Cardiac muscle cell (in vitro differentiated cells and primary cell): ENCODE data around the gene SLC35B1. TPM values are rescaled to one million over a fixed set of nuclear protein-coding genes. Genes with fewer than 3 reads are reported as not detected.

Experiments used
- DNase-seq, 2 donors: peaks; one replicate each; pipeline versions ENCODE4 v3.0.0 to v3.0.0-alpha.2; 2010 to 2017; ENCODE audit warnings: low read depth in 1 of 2, low spot score in 1 of 2
- H3K27ac ChIP-seq: fragments of 200-600 bp; sonication (generic); 2 replicates; pipeline ENCODE4 v1.5.1; 2016
- H3K27me3 ChIP-seq: fragments of 200-600 bp; sonication (generic); 2 replicates; pipeline ENCODE4 v1.6.0; 2016; ENCODE audit warnings: control low read depth
- H3K36me3 ChIP-seq: fragments of 200-600 bp; sonication (generic); 2 replicates; pipeline ENCODE4 v1.5.1; 2016; ENCODE audit warnings: control low read depth
- H3K4me1 ChIP-seq: fragments of 200-600 bp; sonication (generic); 2 replicates; pipeline ENCODE4 v1.8.1; 2017; ENCODE audit warnings: low read depth, mild to moderate bottlenecking, mixed run types
- H3K4me3 ChIP-seq: fragments of 200-600 bp; sonication (generic); 2 replicates; pipeline ENCODE4 v1.5.1; 2016; ENCODE audit warnings: mild to moderate bottlenecking
- H3K9me3 ChIP-seq: fragments of 200-600 bp; sonication (generic); 2 replicates; pipeline ENCODE4 v1.5.1; 2017; ENCODE audit warnings: low read depth, mild to moderate bottlenecking, control low read depth
- CTCF ChIP-seq: IDR thresholded peaks from 2 replicates; pipeline ENCODE4 v1.5.1; 2012; ENCODE audit warnings: low read depth, mild to moderate bottlenecking, low read length
- polyA plus RNA-seq: library from polyadenylated mRNA; unstranded; fragments of >200 nt; fragmentation: Nextera tagmentation; extraction: Ambion mirVana; gene quantifications from 2 replicates; pipeline ENCODE4 v1.2.1, GENCODE V29; 2016
- total RNA-seq: library from RNA; depleted of rRNA; stranded (reverse); fragments of >200 nt; gene quantifications from 2 replicates; pipeline ENCODE4 v1.2.3, GENCODE V29; 2016

SLC35B1 gene
- total and polyA plus RNA-seq, 2 experiments from 2014 or later = 73.3 to 143 TPM

DNA sequence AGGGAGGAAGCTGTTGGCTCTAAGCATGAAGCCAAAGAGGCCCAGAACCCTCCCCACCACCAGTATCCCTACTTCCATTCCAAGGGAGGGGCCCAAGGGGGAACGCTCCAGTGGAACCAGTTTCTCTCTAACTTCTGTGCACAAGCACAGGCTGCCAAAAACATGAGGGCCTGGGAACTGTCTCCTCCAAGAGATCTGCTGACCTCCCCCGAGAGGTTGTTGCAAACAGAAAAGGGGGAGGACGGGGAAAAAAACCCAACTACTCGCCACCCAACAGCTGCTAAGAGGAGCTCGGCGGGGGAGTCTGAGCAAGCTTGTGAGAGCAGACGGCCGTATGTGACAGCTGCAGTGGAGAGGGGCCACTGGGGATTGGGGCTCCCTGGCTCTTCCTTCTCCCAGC, 15.7 kb upstream of the SLC35B1 start:
- peaks cover 15% of the 10 kb centered on the region for H3K36me3 ChIP-seq
- no peak for TF ChIP-seq CTCF
- peaks cover 9% of the 10 kb centered on the region for H3K4me1 ChIP-seq
- no peak overlapping the region for H3K4me3 ChIP-seq
- no peaks in the 10 kb centered on the region for H3K9me3 ChIP-seq
- peak; percentile 19 to 66 for DNase-seq
- no peaks in the 10 kb centered on the region for H3K27me3 ChIP-seq
- H3K27ac ChIP-seq = peak overlapping the region; percentile 80

GRCh38 chr17:49722066-49722465, 14.3 kb upstream of the SLC35B1 start:
- Histone ChIP-seq H3K36me3 (peaks cover 24% of the 10 kb centered on the region), H3K4me1 (peaks cover 9% of the 10 kb centered on the region), H3K9me3 (no peaks in the 10 kb centered on the region), H3K27me3 (no peaks in the 10 kb centered on the region), H3K4me3 (no peak overlapping the region), H3K27ac (no peak overlapping the region)
- DNase-seq = no peak
- no peak for TF ChIP-seq CTCF

GRCh38 chr17:49717371-49717861, 9.7 kb upstream of the SLC35B1 start:
- H3K36me3 ChIP-seq = peaks cover 44% of the 10 kb centered on the region
- no peak for TF ChIP-seq CTCF
- no peak for DNase-seq

DNA sequence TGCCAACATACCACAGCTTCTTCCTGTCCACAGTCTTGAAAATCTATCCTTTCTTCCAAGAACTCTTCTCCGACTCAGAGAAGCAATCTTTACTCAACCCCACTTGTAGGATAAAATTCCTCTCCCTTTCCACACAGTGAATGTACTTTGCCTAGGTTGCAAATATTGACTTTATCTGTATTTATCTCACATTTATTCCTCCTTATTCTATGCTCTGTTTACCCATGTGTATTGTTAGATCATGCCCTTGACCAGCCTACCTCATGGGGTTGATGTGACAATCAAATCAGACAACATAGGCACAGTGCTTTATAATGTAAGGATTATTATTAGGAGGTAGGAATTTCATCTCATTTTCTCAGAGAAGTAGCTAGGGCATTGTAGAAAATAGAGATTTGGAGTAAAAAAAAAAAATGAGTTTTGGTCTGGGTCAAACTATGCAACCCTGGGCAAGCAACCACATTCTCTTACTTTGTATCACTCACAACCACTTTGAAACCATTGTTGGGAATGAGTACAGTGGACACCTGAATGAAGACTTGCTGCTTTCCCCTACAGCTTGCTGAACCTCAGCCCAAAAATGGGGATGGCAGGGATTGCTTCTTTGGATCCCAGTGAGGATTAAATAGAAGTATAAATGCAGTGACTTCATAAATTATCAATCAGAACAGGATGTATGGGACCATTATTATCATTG, 9.1 kb upstream of the SLC35B1 start:
- DNase-seq = no peak
- no peaks in the 10 kb centered on the region for H3K9me3 ChIP-seq
- H3K27me3 ChIP-seq = no peaks in the 10 kb centered on the region
- H3K4me1 ChIP-seq = peaks cover 11% of the 10 kb centered on the region
- H3K4me3 ChIP-seq = no peak overlapping the region
- H3K27ac ChIP-seq = peak overlapping the region; percentile 84
- TF ChIP-seq CTCF = no peak
- H3K36me3 ChIP-seq = peaks cover 43% of the 10 kb centered on the region

More at GRCh38 chr17:49717371-49717861, 9.7 kb upstream of the SLC35B1 start:
- H3K9me3 ChIP-seq = no peaks in the 10 kb centered on the region
- H3K4me1 ChIP-seq = peaks cover 11% of the 10 kb centered on the region
- H3K4me3 ChIP-seq = no peak overlapping the region
- H3K27me3 ChIP-seq = no peaks in the 10 kb centered on the region
- no peak overlapping the region for H3K27ac ChIP-seq

DNA sequence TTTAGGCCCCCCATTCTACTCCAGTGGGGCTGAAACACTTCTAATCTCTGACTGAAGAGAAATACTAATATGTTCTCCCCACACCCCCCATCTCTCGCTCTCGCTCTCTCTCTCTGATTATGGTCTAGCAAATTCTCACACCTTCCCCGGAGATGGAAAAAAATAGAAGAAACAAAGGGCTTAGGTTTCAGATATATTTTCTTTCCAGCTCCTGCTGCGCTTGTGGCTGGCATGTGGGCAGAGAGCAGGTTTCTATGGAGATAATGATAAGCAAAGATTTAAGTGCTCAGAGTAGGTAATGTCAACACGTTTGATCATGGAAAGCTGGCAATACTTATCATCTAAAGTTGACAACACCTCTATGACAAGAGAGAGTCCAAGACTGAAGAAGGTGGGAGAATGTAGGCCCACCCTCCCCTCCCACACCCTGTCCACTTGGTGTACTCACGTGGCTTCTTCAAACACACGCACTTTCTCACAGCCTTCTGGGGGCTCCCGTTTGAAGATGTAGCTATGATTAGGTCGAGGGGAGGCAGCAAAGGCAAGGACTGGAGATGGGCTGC, 8.0 kb upstream of the SLC35B1 start:
- TF ChIP-seq CTCF = no peak
- Histone ChIP-seq H3K36me3 (peaks cover 43% of the 10 kb centered on the region), H3K4me1 (peaks cover 11% of the 10 kb centered on the region), H3K27me3 (no peaks in the 10 kb centered on the region), H3K9me3 (no peaks in the 10 kb centered on the region), H3K4me3 (no peak overlapping the region), H3K27ac (peak overlapping the region; percentile 84)
- no peak for DNase-seq
